H1 (cell line): ENCODE results near the gene EVX2. TPM values are rescaled to one million over a fixed set of nuclear protein-coding genes. Genes with fewer than 3 reads are reported as not detected.
A peak's percentile ranks its signal among the peaks of the same experiment; 100 is the strongest.

Source experiments
- CREB1 ChIP-seq: IDR thresholded peaks from 2 replicates; pipeline ENCODE4 v1.6.1; 2012; ENCODE audit warnings: inconsistent platforms
- KDM1A ChIP-seq: fragments of 200-600, 300-600 bp; sonication (generic); IDR thresholded peaks from 2 replicates; pipeline ENCODE4 v1.7.1; 2016; ENCODE audit warnings: mild to moderate bottlenecking, low read length, borderline replicate concordance
- RFX5 ChIP-seq: IDR thresholded peaks from 2 replicates; pipeline ENCODE4 v1.6.1; 2011; ENCODE audit warnings: low read depth, low read length, improper control_type of control experiment, borderline replicate concordance
- polyA plus RNA-seq, 7 experiments: library from polyadenylated mRNA; depleted of rRNA in 3 of 7; stranded (reverse) in 5 of 7; unstranded in 2 of 7; fragments of >200 nt in 5 of 7; fragments of 200-250 nt in 2 of 7; gene quantifications; 1 replicate in 5 of 7; 2 replicates in 1 of 7; 4 replicates in 1 of 7; pipeline versions ENCODE4 v1.2.1 to v1.2.3, GENCODE V29; 2011 to 2013; ENCODE audit warnings: missing spikeins in 2 of 7, mixed read lengths in 2 of 7
- total RNA-seq: library from RNA; stranded (reverse); fragmentation: NEBNext Ultra II Directional; extraction: Animal tissue kit (Norgen Biotek cat#: 25700); gene quantifications from 2 replicates; pipeline ENCODE4 v1.2.1, GENCODE V29; 2021
- TF ChIP-seq, protein P1 (sequence below), 3 experiments: IDR thresholded peaks; 1 replicate in 2 of 3; 2 replicates in 1 of 3; pipeline versions ENCODE4 v1.5.1 to v1.6.1; 2011; ENCODE audit warnings: low read length in 3 of 3, mild to moderate bottlenecking in 3 of 3, inconsistent platforms in 2 of 3, low read depth in 1 of 3, moderate library complexity in 1 of 3; ENCODE audit not compliant: insufficient read depth in 1 of 3; ENCODE audit errors: control extremely low read depth in 1 of 3
- TF ChIP-seq, protein P2 (sequence below): IDR thresholded peaks from 2 replicates; pipeline ENCODE4 v1.6.1; 2012; ENCODE audit warnings: inconsistent platforms

EVX2 gene
- total and polyA plus RNA-seq, 2 of the 8 experiments (the other 6 are each of a cell fraction or from before 2014, with no cell fraction given), result not detected

DNA sequence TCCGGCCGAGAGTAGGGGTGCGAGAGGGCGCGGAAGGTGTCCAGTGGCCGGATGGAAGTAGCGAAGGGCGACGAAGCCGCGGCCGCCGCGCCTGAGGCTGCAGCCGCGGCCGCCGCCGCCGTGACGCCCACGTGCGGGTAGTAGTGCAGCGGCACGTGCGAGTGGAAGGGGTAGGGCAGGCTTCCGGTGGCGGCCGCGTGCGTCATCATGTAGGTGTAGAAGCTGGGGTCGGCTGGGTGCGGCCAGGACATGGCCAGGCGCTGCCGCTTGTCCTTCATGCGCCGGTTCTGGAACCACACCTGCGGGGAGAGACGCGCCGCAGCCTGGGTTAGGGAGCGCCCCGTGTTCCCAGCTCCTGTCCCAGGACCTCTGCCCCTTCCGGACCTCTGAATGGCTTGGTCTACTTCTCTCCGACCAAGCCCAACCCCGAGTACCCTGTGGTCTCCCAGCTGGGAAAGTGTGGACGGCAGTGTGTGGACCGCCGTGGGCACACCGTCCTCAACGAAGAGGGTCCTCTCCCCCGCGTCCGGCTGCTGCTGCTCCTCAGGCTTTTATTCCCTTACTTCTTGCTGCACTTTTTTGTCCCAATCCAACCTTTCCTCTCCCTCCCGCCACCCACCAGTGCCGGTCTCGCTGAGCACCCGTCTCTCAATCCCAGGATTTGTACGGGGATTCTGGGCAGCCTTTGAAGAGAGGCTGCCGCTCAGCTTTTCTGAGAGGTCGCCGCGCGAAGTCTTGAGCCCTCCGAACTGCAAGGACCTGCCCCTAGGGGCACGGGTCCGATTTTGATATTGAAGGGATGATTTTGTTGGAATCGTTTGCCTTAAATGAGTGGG, 3.0 kb downstream of the EVX2 start (continued):
- TF ChIP-seq, protein P1, sequence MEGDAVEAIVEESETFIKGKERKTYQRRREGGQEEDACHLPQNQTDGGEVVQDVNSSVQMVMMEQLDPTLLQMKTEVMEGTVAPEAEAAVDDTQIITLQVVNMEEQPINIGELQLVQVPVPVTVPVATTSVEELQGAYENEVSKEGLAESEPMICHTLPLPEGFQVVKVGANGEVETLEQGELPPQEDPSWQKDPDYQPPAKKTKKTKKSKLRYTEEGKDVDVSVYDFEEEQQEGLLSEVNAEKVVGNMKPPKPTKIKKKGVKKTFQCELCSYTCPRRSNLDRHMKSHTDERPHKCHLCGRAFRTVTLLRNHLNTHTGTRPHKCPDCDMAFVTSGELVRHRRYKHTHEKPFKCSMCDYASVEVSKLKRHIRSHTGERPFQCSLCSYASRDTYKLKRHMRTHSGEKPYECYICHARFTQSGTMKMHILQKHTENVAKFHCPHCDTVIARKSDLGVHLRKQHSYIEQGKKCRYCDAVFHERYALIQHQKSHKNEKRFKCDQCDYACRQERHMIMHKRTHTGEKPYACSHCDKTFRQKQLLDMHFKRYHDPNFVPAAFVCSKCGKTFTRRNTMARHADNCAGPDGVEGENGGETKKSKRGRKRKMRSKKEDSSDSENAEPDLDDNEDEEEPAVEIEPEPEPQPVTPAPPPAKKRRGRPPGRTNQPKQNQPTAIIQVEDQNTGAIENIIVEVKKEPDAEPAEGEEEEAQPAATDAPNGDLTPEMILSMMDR (IDR thresholded peaks at IDR 0.05; ENCODE audit: control extremely low read depth in 1 of 3, insufficient read depth in 1 of 3, low read depth in 1 of 3, low read length in 3 of 3), result no peak
- TF ChIP-seq RFX5 (no peak), CREB1 (no peak), KDM1A (no peak)
- TF ChIP-seq, protein P2, sequence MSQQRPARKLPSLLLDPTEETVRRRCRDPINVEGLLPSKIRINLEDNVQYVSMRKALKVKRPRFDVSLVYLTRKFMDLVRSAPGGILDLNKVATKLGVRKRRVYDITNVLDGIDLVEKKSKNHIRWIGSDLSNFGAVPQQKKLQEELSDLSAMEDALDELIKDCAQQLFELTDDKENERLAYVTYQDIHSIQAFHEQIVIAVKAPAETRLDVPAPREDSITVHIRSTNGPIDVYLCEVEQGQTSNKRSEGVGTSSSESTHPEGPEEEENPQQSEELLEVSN, result peak; percentile 83
